K562 (cell line): ENCODE results near the gene YBEY. TPM values are rescaled to one million over a fixed set of nuclear protein-coding genes. Genes with fewer than 3 reads are reported as not detected.

Source experiments
- BCL6 ChIP-seq: fragments of 250-450 bp; sonication (Bioruptor Pico); IDR thresholded peaks from 2 replicates; pipeline ENCODE4 v1.4.0; 2020
- BRD9 ChIP-seq: fragments of 450-650 bp; IDR thresholded peaks from 2 replicates; pipeline ENCODE4 v1.6.1; 2018; ENCODE audit warnings: low read depth; ENCODE audit not compliant: partially characterized antibody
- CHAMP1 ChIP-seq: fragments of 450-650 bp; IDR thresholded peaks from 2 replicates; pipeline ENCODE4 v1.6.1; 2016; ENCODE audit warnings: mild to moderate bottlenecking
- CREM ChIP-seq: IDR thresholded peaks from 2 replicates; pipeline ENCODE4 v1.6.1; 2014; ENCODE audit warnings: antibody characterized with exemption, low read depth
- DPF2 ChIP-seq: fragments of 450-650 bp; IDR thresholded peaks from 2 replicates; pipeline ENCODE4 v1.6.1; 2016
- E2F4 ChIP-seq: sonication (generic); formaldehyde crosslinking; IDR thresholded peaks from 2 replicates; pipeline ENCODE4 v1.8.0; 2022; ENCODE audit warnings: mild to moderate bottlenecking, low read depth, missing genetic modification reagents
- ELK1 ChIP-seq: sonication (generic); formaldehyde crosslinking; IDR thresholded peaks from 2 replicates; pipeline ENCODE4 v1.8.1; 2022; ENCODE audit warnings: missing genetic modification reagents
- GATA2 ChIP-seq: sonication (generic); formaldehyde crosslinking; IDR thresholded peaks from 2 replicates; pipeline ENCODE4 v1.4.0; 2020; ENCODE audit warnings: mild to moderate bottlenecking, missing genetic modification reagents
- GTF2F1 ChIP-seq: IDR thresholded peaks from 2 replicates; pipeline ENCODE4 v1.6.1; 2011; ENCODE audit warnings: low read depth, low read length, improper control_type of control experiment
- HNRNPH1 ChIP-seq: fragments of 200-400 bp; formaldehyde crosslinking; optimal IDR thresholded peaks from 2 replicates; pipeline ENCODE3; 2017; ENCODE audit warnings: low read depth, mild to moderate bottlenecking, low read length, moderate library complexity
- KDM4B ChIP-seq, 2 experiments: fragments of 450-650 bp in 1 of 2; sonication (generic) in 1 of 2; IDR thresholded peaks; 2 replicates each; pipeline ENCODE4 v1.6.1; 2016 to 2017; ENCODE audit warnings: borderline replicate concordance in 2 of 2, antibody characterized with exemption in 1 of 2, low read depth in 1 of 2, mild to moderate bottlenecking in 1 of 2
- KLF1 ChIP-seq: fragments of 450-650 bp; IDR thresholded peaks from 2 replicates; pipeline ENCODE4 v1.6.1; 2016; ENCODE audit warnings: missing genetic modification characterization, missing compliant biosample characterization
- NBN ChIP-seq: fragments of 450-650 bp; IDR thresholded peaks from 2 replicates; pipeline ENCODE4 v1.6.1; 2016; ENCODE audit warnings: low read depth, mild to moderate bottlenecking
- NONO ChIP-seq, 2 experiments: fragments of 200-400 bp in 1 of 2; fragments of 450-650 bp in 1 of 2; formaldehyde crosslinking in 1 of 2; IDR thresholded peaks; 2 replicates each; pipeline ENCODE4 v1.6.1; 2017; ENCODE audit warnings: low read depth in 2 of 2, mild to moderate bottlenecking in 2 of 2, moderate library complexity in 2 of 2, low read length in 1 of 2
- NUFIP1 ChIP-seq: fragments of 450-650 bp; IDR thresholded peaks from 2 replicates; pipeline ENCODE4 v1.6.1; 2018; ENCODE audit not compliant: partially characterized antibody
- PKNOX1 ChIP-seq: fragments of 450-650 bp; IDR thresholded peaks from 2 replicates; pipeline ENCODE4 v1.6.1; 2016
- POLR2AphosphoS2 ChIP-seq: IDR thresholded peaks from 2 replicates; pipeline ENCODE4 v1.6.1; 2012; ENCODE audit warnings: low read length, improper control_type of control experiment
- RCOR1 ChIP-seq, 2 experiments: IDR thresholded peaks; 2 replicates each; pipeline ENCODE4 v1.6.1; 2012; ENCODE audit warnings: low read depth in 2 of 2, low read length in 2 of 2, borderline replicate concordance in 1 of 2, improper control_type of control experiment in 1 of 2
- SRF ChIP-seq, 2 experiments: fragments of 250-450, 450-650 bp in 1 of 2; sonication (Bioruptor Pico) in 1 of 2; sonication (generic) in 1 of 2; formaldehyde crosslinking; IDR thresholded peaks; 2 replicates each; pipeline versions ENCODE4 v1.5.0 to v1.5.1; 2020 to 2022; ENCODE audit warnings: mild to moderate bottlenecking in 1 of 2, missing genetic modification reagents in 1 of 2
- SRSF3 ChIP-seq: fragments of 200-400 bp; formaldehyde crosslinking; IDR thresholded peaks from 2 replicates; pipeline ENCODE4 v1.6.1; 2016; ENCODE audit warnings: mild to moderate bottlenecking, low read length, moderate library complexity; ENCODE audit not compliant: insufficient read depth
- U2AF2 ChIP-seq: fragments of 200-400 bp; formaldehyde crosslinking; optimal IDR thresholded peaks from 2 replicates; pipeline ENCODE3; 2017; ENCODE audit warnings: low read depth, mild to moderate bottlenecking, low read length
- ZBED1 ChIP-seq: IDR thresholded peaks from 2 replicates; pipeline ENCODE4 v1.6.1; 2014
- ZNF174 ChIP-seq: fragments of 250-450 bp; sonication (Bioruptor Pico); IDR thresholded peaks from 2 replicates; pipeline ENCODE4 v1.4.0; 2020; ENCODE audit warnings: mild to moderate bottlenecking
- ZNF766 ChIP-seq: fragments of 200-800 bp; sonication (Bioruptor generic); conservative IDR thresholded peaks from 2 replicates; pipeline ENCODE4 v1.6.1; 2016; ENCODE audit warnings: missing genetic modification characterization, missing compliant biosample characterization
- polyA plus RNA-seq, 8 experiments: library from polyadenylated mRNA; depleted of rRNA in 4 of 8; stranded (reverse) in 5 of 8; unstranded in 3 of 8; fragments of >200 nt; fragmentation: Nextera tagmentation in 2 of 8; fragmentation: Illumina TruSeq in 1 of 8; extraction: Ambion mirVana in 2 of 8; extraction: Trizol in 1 of 8; gene quantifications; 2 replicates each; pipeline versions ENCODE4 v1.2.1 to v1.2.3, GENCODE V29; 2011 to 2014; ENCODE audit warnings: inconsistent platforms in 1 of 8, missing spikeins in 1 of 8
- total RNA-seq, 7 experiments: library from RNA; depleted of rRNA in 6 of 7; stranded (reverse); fragments of >200 nt in 6 of 7; fragmentation: Illumina TruSeq in 2 of 7; extraction: Trizol in 2 of 7; gene quantifications; 2 replicates each; pipeline versions ENCODE4 v1.2.1 to v1.2.3, GENCODE V29; 2011 to 2021; ENCODE audit warnings: low replicate concordance in 1 of 7

The YBEY gene
- total and polyA plus RNA-seq, 9 of the 15 experiments (the other 6 are each of a cell fraction or from before 2014, with no cell fraction given) = 6.4 to 28.0 (median 12.4) TPM

GRCh38 chr21:46304955-46305354 is 18.8 kb downstream of the YBEY start (continued):
- TF ChIP-seq SRSF3 (no peak), DPF2 (peak; percentile 38; the same call in 1 of the 2 replicates), KLF1 (peak; percentile 38; the same call in 1 of the 2 replicates), HNRNPH1 (no peak), U2AF2 (no peak), SRF (CRISPR knock-in tag; IDR thresholded peaks at IDR 0.05) (no peak), E2F4 (CRISPR knock-in tag) (no peak), ZNF766 (CRISPR knock-in tag) (no peak), BCL6 (CRISPR knock-in tag) (no peak), CHAMP1 (no peak), ZBED1 (no peak), ZNF174 (CRISPR knock-in tag) (no peak), KDM4B (IDR thresholded peaks at IDR 0.05; ENCODE audit: borderline replicate concordance in 2 of 2, low read depth in 1 of 2) (no peak), POLR2AphosphoS2 (no peak), GATA2 (CRISPR knock-in tag) (peak; percentile 88), NUFIP1 (no peak), NONO (IDR thresholded peaks at IDR 0.05; ENCODE audit: low read depth in 2 of 2, low read length in 1 of 2) (no peak), GTF2F1 (no peak), BRD9 (no peak), CREM (peak; percentile 87), NBN (no peak), RCOR1 (IDR thresholded peaks at IDR 0.05; ENCODE audit: borderline replicate concordance in 1 of 2, low read depth in 2 of 2, low read length in 2 of 2) (0 out of 4 replicates have a peak, but pooled peaks of 1 of the 2 experiments have one; percentile 38), ELK1 (no peak), PKNOX1 (0 out of 2 replicates have a peak, but pooled peaks have one; percentile 49)
